ENCODE results near the gene STX16. TPM values are rescaled to one million over a fixed set of nuclear protein-coding genes. Genes with fewer than 3 reads are reported as not detected.
A peak's percentile ranks its signal among the peaks of the same experiment; 100 is the strongest.

STX16 gene
- total and polyA plus RNA-seq, 2 of the 13 experiments (the other 11 are each of a cell fraction or from before 2014, with no cell fraction given) = 28.0 to 72.7 TPM

DNA sequence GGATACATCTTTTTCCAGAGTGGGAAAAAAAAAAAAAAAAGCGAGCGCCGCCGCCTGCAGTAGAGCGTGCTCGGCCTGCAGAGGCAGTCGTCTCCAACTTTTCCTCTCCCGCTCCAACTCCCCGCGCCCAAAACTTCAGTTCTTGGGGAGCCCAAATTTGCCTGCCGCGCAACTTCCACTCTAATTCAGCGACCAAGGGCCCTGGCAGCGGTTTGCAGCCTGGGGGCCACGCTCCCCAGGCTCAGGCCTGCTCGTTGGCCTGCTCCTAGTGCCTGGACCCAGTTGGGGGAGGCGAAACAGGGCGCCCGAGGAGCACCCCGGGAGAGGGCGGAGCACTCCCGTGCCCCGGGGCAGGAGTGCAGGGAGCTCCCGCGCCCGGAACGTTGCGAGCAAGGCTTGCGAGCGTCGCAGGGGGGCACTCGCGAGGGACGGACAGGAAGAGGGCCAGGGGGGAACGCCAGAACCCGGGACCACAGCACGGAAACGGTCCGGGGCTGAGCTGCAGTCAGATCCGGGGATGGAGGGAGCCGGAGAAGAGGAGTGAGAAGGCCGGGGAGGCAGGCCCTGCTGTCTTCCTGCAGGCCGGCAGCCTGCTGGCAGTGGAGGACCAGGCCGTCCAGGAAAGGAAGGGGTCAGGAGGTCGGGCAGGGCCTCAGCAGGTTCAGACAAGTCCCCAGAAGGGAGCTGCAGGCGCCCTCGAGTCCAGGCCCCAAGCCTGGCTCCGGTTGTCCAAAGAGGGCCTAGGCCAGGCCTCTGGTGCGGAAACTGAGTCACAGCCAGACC, at the start of gene STX16 (continued):
- TF ChIP-seq, protein P1, sequence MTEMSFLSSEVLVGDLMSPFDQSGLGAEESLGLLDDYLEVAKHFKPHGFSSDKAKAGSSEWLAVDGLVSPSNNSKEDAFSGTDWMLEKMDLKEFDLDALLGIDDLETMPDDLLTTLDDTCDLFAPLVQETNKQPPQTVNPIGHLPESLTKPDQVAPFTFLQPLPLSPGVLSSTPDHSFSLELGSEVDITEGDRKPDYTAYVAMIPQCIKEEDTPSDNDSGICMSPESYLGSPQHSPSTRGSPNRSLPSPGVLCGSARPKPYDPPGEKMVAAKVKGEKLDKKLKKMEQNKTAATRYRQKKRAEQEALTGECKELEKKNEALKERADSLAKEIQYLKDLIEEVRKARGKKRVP (CRISPR knock-in tag; IDR thresholded peaks at IDR 0.05) = peak in 1 of 2 experiments; percentile 88; a peak in 2 of 4 replicates
- TF ChIP-seq, protein P2, sequence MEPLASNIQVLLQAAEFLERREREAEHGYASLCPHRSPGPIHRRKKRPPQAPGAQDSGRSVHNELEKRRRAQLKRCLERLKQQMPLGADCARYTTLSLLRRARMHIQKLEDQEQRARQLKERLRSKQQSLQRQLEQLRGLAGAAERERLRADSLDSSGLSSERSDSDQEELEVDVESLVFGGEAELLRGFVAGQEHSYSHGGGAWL (CRISPR knock-in tag; IDR thresholded peaks at IDR 0.05) = peak; percentile 97; the same call in 1 of the 2 replicates
- peak; percentile 100 for TF ChIP-seq KAT8 (CRISPR knock-in tag; IDR thresholded peaks at IDR 0.05)
- peak; percentile 99 for TF ChIP-seq ZNF883 (CRISPR knock-in tag; IDR thresholded peaks at IDR 0.05; ENCODE audit: not compliant biosample characterization)
- TF ChIP-seq, protein P3, sequence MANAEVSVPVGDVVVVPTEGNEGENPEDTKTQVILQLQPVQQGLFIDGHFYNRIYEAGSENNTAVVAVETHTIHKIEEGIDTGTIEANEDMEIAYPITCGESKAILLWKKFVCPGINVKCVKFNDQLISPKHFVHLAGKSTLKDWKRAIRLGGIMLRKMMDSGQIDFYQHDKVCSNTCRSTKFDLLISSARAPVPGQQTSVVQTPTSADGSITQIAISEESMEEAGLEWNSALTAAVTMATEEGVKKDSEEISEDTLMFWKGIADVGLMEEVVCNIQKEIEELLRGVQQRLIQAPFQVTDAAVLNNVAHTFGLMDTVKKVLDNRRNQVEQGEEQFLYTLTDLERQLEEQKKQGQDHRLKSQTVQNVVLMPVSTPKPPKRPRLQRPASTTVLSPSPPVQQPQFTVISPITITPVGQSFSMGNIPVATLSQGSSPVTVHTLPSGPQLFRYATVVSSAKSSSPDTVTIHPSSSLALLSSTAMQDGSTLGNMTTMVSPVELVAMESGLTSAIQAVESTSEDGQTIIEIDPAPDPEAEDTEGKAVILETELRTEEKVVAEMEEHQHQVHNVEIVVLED (CRISPR knock-in tag; IDR thresholded peaks at IDR 0.05; ENCODE audit: borderline replicate concordance) = peak; percentile 93
- TF ChIP-seq ZNF441 (CRISPR knock-in tag; IDR thresholded peaks at IDR 0.05; ENCODE audit: borderline replicate concordance) = peak; percentile 82; the same call in 1 of the 2 replicates
- peak; percentile 100 for TF ChIP-seq ATF7-NPFF (CRISPR knock-in tag; IDR thresholded peaks at IDR 0.05; ENCODE audit: low read depth)
- peak; percentile 87 for TF ChIP-seq NCOA2 (CRISPR knock-in tag; IDR thresholded peaks at IDR 0.05)
- TF ChIP-seq, protein P4, sequence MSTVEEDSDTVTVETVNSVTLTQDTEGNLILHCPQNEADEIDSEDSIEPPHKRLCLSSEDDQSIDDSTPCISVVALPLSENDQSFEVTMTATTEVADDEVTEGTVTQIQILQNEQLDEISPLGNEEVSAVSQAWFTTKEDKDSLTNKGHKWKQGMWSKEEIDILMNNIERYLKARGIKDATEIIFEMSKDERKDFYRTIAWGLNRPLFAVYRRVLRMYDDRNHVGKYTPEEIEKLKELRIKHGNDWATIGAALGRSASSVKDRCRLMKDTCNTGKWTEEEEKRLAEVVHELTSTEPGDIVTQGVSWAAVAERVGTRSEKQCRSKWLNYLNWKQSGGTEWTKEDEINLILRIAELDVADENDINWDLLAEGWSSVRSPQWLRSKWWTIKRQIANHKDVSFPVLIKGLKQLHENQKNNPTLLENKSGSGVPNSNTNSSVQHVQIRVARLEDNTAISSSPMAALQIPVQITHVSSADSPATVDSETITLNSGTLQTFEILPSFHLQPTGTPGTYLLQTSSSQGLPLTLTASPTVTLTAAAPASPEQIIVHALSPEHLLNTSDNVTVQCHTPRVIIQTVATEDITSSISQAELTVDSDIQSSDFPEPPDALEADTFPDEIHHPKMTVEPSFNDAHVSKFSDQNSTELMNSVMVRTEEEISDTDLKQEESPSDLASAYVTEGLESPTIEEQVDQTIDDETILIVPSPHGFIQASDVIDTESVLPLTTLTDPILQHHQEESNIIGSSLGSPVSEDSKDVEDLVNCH (CRISPR knock-in tag; IDR thresholded peaks at IDR 0.05) = peak; percentile 91; the same call in 1 of the 2 replicates
- TF ChIP-seq TAF1 (CRISPR knock-in tag; IDR thresholded peaks at IDR 0.05) = peak; percentile 99
- peak; percentile 91 for TF ChIP-seq ZNF317 (CRISPR knock-in tag; IDR thresholded peaks at IDR 0.05)
- TF ChIP-seq ZNF879 (CRISPR knock-in tag; IDR thresholded peaks at IDR 0.05) = peak; percentile 99
- TF ChIP-seq TMF1 (CRISPR knock-in tag; IDR thresholded peaks at IDR 0.05; ENCODE audit: low read depth) = peak; percentile 96
- TF ChIP-seq, protein P5, sequence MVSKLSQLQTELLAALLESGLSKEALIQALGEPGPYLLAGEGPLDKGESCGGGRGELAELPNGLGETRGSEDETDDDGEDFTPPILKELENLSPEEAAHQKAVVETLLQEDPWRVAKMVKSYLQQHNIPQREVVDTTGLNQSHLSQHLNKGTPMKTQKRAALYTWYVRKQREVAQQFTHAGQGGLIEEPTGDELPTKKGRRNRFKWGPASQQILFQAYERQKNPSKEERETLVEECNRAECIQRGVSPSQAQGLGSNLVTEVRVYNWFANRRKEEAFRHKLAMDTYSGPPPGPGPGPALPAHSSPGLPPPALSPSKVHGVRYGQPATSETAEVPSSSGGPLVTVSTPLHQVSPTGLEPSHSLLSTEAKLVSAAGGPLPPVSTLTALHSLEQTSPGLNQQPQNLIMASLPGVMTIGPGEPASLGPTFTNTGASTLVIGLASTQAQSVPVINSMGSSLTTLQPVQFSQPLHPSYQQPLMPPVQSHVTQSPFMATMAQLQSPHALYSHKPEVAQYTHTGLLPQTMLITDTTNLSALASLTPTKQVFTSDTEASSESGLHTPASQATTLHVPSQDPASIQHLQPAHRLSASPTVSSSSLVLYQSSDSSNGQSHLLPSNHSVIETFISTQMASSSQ (IDR thresholded peaks at IDR 0.05; ENCODE audit: low read depth) = peak; percentile 66
- TF ChIP-seq, protein P5 (CRISPR knock-in tag; IDR thresholded peaks at IDR 0.05; ENCODE audit: borderline replicate concordance) = peak; percentile 94
- TF ChIP-seq ZEB1 (IDR thresholded peaks at IDR 0.05; ENCODE audit: insufficient replicate concordance, low read depth) = peak; percentile 71
- peak; percentile 49 for TF ChIP-seq RFX3 (CRISPR knock-in tag; IDR thresholded peaks at IDR 0.05)
